ENCODE data around the gene ATAD2B. TPM values are rescaled to one million over a fixed set of nuclear protein-coding genes. Genes with fewer than 3 reads are reported as not detected.

Gene ATAD2B
- polyA plus RNA-seq, 1 of the 3 experiments (the other 2 are of a cell fraction): 1.3 TPM

- Histone ChIP-seq H3K27ac (ENCODE audit: low read depth in 2 of 2, low read length in 1 of 2) (no peak overlapping the region), H3K27me3 (ENCODE audit: insufficient read depth) (no peaks in the 10 kb centered on the region), H3K4me1 (ENCODE audit: control insufficient read depth in 1 of 2, insufficient read depth in 2 of 2, low read depth in 1 of 2, low read length in 1 of 2) (no peaks in the 10 kb centered on the region), H3K9ac (no peak overlapping the region), H3K9me3 (no peaks in the 10 kb centered on the region), H3K9me2 (no peaks in the 10 kb centered on the region), H3K36me3 (replicated peaks in 1 of 2; ENCODE audit: control insufficient read depth in 1 of 2, insufficient read depth in 2 of 2, low read length in 1 of 2) (peaks cover 22 to 29% of the 10 kb centered on the region in 2 experiments), H3K79me2 (ENCODE audit: insufficient read depth) (no peaks in the 10 kb centered on the region), H4K20me1 (ENCODE audit: insufficient read depth) (no peaks in the 10 kb centered on the region), H3K4me3 (ENCODE audit: low read depth in 2 of 2, low read length in 1 of 2) (no peak overlapping the region), H2AFZ (ENCODE audit: low read depth) (no peak overlapping the region), H3F3A (replicated peaks; ENCODE audit: insufficient read depth) (no peaks in the 10 kb centered on the region), H3K4me2 (no peak overlapping the region)
- WGBS (ENCODE audit: low lambda C conversion rate): 96% methylated on average over 2 of the region's 2 CpGs
- POLR2A ChIA-PET: no interaction called here
- no peak for DNase-seq
- TF ChIP-seq MAX (IDR thresholded peaks at IDR 0.05; ENCODE audit: low read depth): no peak
- CTCF ChIA-PET: no interaction called here
Measured at GRCh38 chr2:23813438-23813837, 113.5 kb downstream of the ATAD2B start.

- H3K79me2 ChIP-seq (ENCODE audit: insufficient read depth): no peaks in the 10 kb centered on the region
- H3K4me2 ChIP-seq: no peak overlapping the region
- H3K9me3 ChIP-seq: no peaks in the 10 kb centered on the region
- no peaks in the 10 kb centered on the region for H3K9me2 ChIP-seq
- TF ChIP-seq ZBTB33 (IDR thresholded peaks at IDR 0.05; ENCODE audit: borderline replicate concordance, low read depth) (no peak), PBX3 (IDR thresholded peaks at IDR 0.05) (no peak), TEAD4 (IDR thresholded peaks at IDR 0.05; ENCODE audit: borderline replicate concordance, insufficient read depth) (no peak), EP300 (IDR thresholded peaks at IDR 0.05; ENCODE audit: borderline replicate concordance in 1 of 2, low read depth in 1 of 2, low read length in 1 of 2) (no peak), FOXJ3 (CRISPR knock-in tag; IDR thresholded peaks at IDR 0.05) (no peak), RXRA (IDR thresholded peaks at IDR 0.05; ENCODE audit: borderline replicate concordance, low read depth) (no peak), USF1 (IDR thresholded peaks at IDR 0.05; ENCODE audit: borderline replicate concordance, low read depth) (no peak), RCOR1 (IDR thresholded peaks at IDR 0.05; ENCODE audit: low read length) (no peak), NFIC (IDR thresholded peaks at IDR 0.05; ENCODE audit: borderline replicate concordance) (no peak), NRF1 (IDR thresholded peaks at IDR 0.05; ENCODE audit: low read depth, low read length) (no peak), CTCF (IDR thresholded peaks at IDR 0.05) (no peak), JUND (IDR thresholded peaks at IDR 0.05) (no peak), SMC3 (IDR thresholded peaks at IDR 0.05; ENCODE audit: low read depth, low read length) (no peak), TAF1 (IDR thresholded peaks at IDR 0.05; ENCODE audit: borderline replicate concordance, low read depth, low read length) (no peak)
- H3K27me3 ChIP-seq (ENCODE audit: insufficient read depth): no peaks in the 10 kb centered on the region
- no peak overlapping the region for H3K27ac ChIP-seq (ENCODE audit: low read depth in 2 of 2, low read length in 1 of 2)
- ChIA-PET POLR2A (no interaction called here), CTCF (no interaction called here)
- H2AFZ ChIP-seq (ENCODE audit: low read depth): no peak overlapping the region
- H3F3A ChIP-seq (replicated peaks; ENCODE audit: insufficient read depth): peaks cover 6% of the 10 kb centered on the region
- WGBS (ENCODE audit: low lambda C conversion rate): 98% methylated on average over 1 of the region's 1 CpG
- no peak overlapping the region for H3K4me3 ChIP-seq (ENCODE audit: low read depth in 2 of 2, low read length in 1 of 2)
- peaks cover 0 to 1% of the 10 kb centered on the region in 2 experiments; a peak in 2 of 4 replicates for H3K4me1 ChIP-seq (ENCODE audit: control insufficient read depth in 1 of 2, insufficient read depth in 2 of 2, low read depth in 1 of 2, low read length in 1 of 2)
- H3K36me3 ChIP-seq (replicated peaks in 1 of 2; ENCODE audit: control insufficient read depth in 1 of 2, insufficient read depth in 2 of 2, low read length in 1 of 2): peaks cover 17 to 23% of the 10 kb centered on the region in 2 experiments
- no peak for DNase-seq
- no peaks in the 10 kb centered on the region for H4K20me1 ChIP-seq (ENCODE audit: insufficient read depth)
- no peak overlapping the region for H3K9ac ChIP-seq
Measured at GRCh38 chr2:23809150-23809549, 117.8 kb downstream of the ATAD2B start.
